HG03108 (cell line): ENCODE measurements around the gene MKRN1.
"Not testable (repeated sequence)": the region's sequence is repeated elsewhere in the genome, so short reads cannot be mapped to it uniquely, and the experiment has no call there.

Experiments
- ATAC-seq: cut with Tn5 transposase; IDR thresholded peaks from one replicate; pipeline ENCODE4 v1.9.1; 2021; ENCODE audit warnings: moderate library complexity; ENCODE audit not compliant: unreplicated experiment

MKRN1 gene, protein sequence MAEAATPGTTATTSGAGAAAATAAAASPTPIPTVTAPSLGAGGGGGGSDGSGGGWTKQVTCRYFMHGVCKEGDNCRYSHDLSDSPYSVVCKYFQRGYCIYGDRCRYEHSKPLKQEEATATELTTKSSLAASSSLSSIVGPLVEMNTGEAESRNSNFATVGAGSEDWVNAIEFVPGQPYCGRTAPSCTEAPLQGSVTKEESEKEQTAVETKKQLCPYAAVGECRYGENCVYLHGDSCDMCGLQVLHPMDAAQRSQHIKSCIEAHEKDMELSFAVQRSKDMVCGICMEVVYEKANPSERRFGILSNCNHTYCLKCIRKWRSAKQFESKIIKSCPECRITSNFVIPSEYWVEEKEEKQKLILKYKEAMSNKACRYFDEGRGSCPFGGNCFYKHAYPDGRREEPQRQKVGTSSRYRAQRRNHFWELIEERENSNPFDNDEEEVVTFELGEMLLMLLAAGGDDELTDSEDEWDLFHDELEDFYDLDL

DNA sequence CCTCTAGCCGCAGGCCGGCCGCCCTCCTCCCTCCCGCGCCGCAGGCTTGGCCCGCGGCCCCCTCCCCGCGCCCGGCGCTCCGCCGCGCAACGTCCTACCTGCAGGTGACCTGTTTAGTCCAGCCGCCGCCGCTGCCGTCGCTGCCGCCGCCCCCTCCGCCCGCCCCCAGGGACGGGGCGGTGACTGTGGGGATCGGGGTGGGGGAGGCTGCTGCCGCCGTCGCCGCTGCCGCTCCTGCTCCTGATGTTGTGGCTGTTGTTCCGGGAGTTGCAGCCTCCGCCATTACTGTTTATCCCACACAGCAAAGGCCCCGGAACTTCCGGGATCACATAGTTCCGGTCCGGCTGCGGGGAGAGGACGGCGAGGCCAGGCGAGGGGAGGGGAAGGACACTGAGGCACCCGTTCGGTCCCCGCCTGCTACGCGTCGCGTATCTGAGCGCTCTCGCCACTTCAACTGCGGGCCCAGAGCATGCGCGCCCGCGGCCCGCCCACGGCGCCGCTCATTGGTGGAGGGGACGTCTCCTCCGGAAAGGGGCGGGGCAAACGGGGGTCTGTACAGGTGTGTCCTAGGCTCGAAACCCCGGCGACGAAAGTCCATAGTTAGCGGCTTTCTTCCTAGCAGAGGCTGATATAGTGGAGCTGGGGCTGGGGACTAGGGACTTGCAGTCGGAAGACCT lies at the start of gene MKRN1:
MKRN1 (minus strand) TSS at position 444 of the 677 bp plus-strand sequence; CDS start at position 283, 161 bp downstream.
- ATAC-seq = peak; percentile 94

DNA sequence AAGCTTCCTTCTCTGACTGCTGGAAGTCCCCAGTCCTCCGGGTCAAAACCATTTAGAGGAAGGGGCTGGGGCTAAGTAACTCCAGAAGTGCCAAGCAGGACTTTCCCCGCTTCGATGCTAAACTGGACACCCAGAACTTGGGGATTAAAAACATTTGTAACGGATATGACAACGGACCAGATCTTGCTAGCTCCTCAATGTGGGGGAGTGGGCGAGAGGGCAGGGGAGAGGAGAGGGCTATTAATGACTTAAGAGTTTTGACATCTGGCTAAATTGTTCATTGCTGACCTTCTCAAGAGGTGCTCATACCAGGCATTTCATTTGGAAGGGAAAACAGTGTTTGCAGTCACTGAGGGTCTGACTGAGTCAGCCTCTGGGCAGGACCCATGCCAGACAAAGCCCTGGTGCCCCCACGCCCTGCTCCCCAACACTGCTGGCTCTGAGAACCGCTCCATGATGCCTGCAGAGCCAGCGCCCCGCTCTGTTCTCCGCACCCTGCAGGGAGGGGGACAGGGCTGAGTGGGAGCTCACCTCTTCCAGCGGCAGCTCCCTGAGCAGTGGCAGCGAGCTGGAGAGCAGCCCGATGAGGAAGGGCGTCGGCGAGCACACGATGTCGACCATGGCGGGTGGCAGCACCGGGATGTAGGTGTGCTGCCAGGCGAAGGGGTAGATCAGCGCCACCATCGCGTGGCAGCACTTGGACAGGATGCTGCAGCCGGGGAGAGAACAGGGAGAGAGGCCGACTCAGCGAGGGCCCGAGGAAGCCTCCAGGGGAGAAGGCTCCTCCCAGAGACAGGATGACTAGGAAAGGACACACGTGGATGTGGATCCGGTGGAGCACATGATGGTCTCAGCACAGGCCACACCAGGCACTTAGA lies 47.7 kb upstream of the MKRN1 start:
- ATAC-seq = no peak

DNA sequence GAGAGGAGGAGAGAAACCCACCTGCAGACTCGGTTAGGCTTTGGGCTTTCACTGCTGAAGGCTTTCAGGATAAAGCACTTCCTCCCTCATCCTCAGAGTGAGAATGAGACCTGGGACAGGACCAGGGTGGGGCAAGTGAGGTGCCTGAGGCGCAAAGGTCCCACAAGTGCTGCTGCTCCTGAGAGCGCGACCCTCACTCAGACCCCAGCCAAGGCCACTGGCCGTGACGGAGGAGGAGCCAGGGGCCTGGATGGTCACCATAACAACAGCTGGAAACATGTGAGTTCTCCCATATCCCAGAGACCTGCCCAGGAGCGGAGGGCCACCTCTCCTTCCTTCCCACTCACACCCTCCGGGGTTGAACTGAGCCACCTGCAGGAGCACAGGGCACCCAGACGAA lies 46.9 kb upstream of the MKRN1 start:
- ATAC-seq = no peak

DNA sequence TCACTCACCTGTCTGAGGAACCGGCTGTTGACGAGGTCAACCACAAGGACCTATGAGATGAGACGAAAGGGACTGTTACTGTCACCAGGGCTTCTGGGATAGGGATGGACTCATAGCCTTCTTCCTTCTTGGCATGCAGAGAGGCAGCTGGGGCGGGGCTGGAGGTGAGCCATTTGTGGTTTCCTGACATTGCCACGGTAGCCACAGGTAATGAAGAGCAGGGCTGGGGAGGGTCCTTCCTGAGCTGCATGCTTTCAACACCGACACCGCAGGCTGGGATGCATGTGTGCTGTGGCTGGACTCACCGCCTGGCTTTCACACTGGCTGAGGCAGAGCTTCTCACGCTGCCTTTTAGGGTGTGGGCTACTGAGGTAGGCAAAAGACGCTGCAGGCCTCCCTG lies 46.4 kb upstream of the MKRN1 start:
- no peak for ATAC-seq

DNA sequence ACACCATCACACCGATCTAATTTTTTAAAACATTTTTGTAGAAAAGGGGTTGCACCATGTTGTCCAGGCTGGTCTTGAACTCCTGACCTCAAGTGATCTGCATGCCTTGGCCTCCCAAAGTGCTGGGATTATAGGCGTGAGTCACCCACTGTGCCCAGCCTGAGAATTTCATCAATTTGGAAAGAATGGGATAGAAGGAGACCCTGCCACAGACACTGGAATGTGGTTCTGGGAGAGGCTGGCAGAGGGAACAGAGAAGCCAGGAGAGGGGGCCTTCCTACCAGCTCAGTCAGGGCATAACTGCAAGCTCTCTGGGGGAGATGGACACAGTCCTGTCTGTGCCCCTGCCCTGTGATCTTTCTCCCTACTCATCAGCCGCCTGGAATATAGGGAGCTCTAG lies 42.1 kb upstream of the MKRN1 start:
- ATAC-seq = no peak

DNA sequence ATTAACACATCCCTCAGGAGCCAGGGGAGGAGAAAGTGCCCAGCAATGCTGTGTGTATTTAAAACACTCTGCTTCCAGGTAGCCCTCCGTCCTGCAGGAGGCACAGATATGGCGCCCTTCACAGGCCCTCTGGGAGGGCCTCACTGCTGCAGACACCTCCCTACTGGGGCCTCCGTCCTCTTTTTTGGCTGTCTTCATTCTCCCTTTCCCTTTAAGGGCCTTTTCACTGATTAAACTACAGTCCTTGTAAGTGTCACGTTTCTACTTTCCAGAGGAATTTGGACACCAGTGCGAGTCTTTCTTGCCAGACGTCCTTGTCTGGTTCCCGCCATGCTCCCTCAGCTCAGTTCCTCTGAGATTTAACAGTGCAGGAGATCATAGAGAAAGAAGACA lies 39.7 kb upstream of the MKRN1 start:
- no peak for ATAC-seq

DNA sequence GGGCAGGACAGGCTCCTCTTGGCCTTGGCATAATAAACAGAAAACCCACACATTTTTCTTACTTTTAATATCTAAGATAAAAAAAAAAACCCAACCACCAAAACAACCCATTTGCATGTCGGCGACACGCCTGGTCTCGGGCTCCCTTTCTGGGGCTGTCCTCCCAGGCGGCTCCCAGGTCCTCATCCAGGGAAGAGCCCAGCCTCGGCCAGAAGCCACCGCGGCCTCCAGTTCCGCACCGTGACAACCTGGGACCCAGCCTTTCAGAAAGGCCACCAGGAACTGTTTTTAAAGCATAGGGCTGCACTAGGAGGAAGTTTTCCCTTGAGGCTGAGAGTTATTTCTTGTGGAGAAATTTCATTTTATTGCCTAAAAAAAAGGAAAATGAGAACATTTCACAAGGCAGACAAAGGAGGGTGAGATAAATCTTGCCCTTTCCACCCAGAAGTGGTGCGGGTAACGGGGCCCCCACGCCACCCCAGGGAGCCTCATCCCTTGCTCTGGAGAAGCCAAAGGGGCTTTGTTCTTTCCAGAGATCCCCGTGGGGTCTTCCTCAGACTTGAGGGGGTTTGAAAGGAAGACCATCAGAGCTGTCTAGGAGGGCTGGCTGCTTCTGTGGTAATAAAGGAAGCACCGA lies 39.2 kb upstream of the MKRN1 start:
- ATAC-seq = no peak

DNA sequence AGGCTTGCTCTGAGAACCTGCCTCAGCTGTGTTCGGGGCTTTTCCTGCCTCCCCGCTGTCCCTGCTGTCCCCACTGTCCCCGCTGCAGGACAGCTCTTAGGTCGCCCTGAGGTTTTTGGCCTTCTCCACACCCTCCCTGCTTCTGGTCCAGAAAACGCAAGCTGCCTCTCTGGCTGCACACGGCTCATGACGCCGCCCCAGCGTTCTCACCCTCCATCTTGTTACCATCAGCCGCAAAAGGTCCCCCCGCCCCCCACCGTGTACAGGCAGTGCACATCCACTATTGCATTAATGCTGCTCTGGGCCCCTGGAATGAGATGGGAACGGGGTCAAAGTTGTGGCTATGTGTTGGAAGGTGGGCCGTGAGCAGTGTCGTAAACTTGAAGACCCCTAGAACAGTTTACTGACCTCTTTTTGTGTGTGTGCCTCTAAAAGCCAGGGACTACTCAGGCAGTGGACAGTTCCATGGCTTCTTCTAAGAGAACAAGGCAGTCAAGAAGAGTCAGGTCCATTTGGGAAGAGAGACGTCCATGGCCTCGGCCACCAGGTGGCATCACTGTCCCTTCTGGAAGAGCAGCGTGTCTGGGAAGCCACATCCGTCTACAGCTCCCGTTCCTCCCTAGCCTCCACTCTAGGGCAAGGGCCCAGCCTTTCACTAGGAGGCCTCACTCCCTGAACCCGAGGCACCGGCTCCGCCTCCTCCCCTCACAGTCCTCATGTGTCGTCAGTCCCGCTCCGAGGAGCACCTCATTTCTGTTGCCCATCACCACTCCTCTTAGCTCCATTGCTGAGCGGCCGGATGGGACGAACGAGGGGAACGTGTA lies 38.5 kb upstream of the MKRN1 start:
- ATAC-seq = no peak

DNA sequence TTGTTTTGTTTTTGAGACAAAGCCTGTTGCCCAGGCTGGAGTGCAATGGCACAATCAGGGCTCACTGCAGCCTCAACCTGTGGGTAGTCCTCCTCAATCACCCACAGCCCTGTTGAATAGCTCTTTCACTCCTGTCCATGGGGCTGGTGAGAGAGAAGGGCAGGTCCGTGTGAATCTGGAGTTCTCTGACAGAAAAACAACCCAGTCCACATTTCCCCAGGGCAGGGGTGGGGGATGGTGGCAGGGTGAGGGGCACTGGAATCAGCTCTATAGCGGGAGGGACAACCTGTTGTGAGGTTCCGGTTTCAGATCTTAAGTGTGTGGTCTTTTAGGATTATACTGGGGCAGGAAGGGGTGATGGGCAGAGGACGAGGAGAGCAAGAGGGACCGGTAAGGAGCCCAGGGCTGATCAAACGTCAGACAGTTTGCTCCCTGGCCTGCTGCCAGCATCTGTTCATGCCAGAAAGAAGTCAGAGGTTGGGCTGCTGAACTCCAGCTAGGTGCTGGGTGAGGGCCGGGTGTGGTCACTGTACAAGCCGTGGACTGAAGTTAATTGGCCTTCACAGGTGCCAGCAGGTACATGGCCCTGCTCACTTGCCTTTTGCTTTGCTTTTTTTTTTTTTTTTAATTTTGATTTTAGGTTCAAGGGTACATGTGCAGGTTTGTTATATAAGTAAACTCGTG lies 33.2 kb upstream of the MKRN1 start:
- no peak for ATAC-seq

DNA sequence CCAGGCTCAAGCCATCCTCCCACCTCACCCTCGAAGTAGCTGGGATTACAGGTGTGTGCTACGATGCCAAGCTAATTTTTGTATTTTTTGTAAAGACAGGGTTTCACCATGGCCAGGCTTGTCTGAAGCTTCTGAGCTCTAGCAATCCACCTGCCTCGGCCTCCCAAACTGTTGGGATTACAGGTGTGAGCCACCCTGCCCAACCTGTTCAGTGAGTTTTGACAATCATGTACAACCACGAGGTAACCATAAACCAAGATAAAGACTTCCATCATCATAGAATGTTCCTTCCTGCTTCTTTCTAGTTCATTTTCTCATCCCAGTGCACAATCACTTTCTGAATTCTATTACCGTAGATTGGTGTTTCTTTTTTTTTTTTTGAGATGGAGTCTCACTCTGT lies 30.5 kb upstream of the MKRN1 start:
- no peak for ATAC-seq

DNA sequence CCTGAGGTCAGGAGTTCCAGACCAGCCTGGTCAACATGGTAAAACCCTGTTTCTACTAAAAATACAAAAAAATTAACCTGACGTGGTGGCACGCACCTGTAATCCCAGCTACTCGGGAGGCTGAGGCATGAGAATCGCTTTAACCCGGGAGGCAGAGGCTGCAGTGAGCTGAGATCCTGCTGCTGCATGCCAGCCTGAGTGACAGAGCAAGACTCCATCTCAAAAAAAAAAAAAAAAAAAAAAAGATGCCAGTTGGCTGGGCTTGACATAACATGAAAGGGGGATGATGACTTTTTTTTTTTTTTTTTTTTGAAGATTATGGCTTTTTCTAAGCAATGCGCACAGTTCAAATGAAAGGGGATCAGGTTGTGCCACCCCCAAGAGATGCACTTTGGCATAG lies 28.3 kb upstream of the MKRN1 start:
- ATAC-seq = not testable (repeated sequence)

DNA sequence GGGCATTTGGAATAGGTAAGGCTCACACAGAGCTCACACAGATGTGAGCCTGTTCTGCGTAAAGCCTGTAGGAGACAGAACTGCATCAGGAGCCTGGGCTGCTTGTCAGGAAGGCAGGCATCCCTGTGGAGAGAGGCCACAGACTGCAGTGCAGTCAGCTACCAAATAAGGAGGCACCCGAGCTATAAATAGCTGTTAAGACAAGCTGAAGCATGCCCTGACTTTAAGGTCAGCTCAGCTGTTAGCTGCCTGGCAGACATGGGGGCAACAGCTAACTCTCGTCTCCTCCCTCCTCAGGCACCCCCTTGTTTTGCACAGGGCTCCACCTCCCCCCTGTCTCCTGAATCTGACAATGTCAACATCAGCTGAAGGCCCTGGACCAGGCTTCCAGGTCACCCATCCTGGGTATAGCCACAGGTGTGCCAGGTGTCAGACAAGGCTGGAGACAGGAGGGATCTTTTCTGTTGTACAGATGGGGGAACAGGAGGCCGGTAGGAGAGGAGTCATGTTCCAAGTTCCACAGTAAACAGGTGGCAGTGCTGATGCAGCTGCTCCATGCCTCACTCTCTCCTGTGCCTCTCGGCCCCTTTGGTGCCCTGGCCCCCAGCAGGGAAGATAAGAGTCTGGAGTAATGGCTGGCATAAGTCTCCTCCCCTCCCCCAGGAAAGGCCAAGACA lies 27.6 kb upstream of the MKRN1 start:
- no peak for ATAC-seq

DNA sequence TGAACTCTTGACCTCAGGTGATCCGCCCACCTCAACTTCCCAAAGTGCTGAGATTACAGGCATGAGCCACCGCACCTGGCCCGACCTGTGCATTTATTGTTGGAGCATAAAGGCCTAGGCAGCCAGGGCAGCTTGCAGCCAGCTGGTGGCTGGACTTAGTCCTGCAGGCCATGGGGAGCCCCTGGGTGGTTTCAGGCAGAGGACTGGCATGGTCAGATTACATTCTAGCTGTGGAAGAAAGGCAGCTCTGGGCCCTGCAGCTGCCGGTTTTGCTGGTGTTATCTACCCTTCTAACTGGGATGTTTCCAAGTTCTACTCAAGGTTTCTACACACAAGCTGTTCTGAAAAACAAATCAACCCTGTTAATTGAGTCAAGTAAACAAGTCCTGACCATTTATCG lies 22.7 kb upstream of the MKRN1 start:
- no peak for ATAC-seq

DNA sequence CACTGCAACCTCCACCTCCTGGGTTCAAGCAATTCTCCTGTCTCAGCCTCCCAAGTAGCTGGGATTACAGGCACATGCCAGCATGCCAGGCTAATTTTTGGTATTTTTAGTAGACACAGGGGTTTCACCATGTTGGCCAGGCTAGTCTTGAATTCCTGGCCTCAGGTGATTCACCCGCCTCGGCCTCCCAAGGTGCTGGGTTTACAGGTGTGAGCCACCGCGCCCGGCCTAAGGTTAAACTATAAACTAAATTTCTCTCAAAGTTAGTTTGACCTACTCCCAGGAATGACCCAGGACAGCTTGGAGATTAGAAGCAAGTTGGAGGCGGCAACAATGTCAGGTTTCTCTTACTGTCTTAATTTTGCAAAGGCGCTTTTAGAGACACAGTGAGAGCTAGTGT lies 18.5 kb upstream of the MKRN1 start:
- ATAC-seq = not testable (repeated sequence)

DNA sequence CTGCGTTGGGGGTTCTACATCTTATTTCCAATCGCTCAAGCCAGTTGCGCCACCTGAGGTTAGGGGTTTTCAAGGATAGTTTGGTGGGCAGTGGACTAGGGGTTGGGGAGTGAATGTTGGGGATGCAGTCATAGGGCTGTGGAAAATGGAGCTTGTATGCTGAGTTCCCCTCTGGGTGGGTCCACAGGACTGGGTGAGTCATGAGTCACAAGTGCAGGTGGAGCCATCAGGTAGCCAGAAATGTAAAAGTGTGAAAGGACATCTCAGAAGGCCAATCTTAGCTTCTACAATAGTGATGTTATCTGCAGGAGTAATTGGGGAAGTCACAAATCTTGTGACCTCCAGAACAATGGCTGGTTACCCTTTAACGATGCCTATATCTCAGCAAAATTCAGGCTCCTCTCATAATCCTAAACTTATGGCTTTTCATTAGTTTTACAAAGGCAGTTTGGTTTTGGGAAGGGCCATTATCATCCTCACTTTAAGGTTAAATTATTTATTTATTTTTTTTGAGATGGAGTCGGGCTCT lies 18.0 kb upstream of the MKRN1 start:
- no peak for ATAC-seq

DNA sequence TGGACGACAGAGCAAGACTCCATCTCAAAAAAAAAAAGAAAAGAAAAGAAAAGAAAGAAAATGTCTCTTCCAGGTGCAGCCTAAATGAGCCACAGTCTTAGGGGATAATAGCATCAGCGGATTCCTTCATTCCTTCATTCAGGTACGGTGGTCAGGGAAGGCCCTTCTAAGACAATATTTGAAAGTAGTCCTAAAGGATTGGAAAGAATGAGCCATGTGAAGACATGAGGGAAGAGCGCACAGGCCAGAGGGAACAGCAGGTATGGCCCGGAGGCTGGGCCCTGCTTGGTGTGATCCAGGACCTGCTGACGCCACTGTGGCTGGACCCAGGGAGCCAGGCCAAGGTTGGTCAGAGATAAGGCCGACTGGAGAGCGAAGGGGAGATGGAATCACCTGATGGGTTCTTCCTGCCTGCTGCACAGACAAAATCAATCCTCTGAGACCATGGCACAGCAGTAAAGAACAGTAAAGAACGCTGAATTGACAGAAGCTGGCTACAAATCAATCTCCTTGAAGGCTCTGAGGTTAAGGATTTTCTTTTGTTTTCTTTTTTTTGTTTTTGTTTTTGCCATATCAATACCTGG lies 16.3 kb upstream of the MKRN1 start:
- ATAC-seq = no peak

DNA sequence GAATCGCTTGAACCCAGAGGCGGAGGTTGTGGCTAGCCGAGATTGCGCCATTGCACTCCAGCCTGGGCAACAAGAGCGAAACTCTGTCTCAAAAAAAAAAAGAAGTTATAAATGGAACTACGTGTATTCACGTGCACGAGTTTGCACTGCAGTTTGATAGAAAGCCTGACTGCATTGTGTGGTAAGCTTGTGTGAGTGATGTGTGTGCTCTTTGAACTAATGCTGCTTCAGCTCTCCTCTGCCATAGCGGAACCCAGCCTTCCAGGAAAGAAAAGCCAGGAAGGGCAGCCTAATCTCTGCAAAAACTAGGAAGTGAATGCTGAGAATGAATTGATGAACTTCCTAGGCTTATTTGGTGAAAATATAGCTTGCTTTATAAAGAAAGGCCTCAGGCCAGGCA lies 15.6 kb upstream of the MKRN1 start:
- no peak for ATAC-seq

DNA sequence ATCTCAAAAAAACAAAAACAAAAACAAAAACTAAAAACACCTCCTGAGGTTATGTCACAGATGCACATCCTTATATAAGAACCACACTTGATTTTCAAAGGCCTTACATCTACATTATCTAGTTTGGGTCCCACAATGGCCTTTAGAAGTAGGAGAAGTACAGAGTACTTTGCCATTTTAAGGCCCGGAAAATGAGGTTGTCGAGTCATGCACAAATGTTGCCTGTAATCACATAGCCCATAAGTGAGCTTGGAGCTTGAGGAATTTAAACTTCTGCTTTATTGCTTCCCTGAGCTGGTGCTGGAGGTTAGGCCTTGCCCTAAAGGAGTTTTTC lies 9.7 kb upstream of the MKRN1 start:
- no peak for ATAC-seq
